Measurements from ENCODE around the gene QSOX2. TPM values are rescaled to one million over a fixed set of nuclear protein-coding genes. Genes with fewer than 3 reads are reported as not detected.

QSOX2 gene
- 22.4 TPM for polyA plus RNA-seq (2012; ENCODE audit: insufficient read depth, insufficient read length)

DNA sequence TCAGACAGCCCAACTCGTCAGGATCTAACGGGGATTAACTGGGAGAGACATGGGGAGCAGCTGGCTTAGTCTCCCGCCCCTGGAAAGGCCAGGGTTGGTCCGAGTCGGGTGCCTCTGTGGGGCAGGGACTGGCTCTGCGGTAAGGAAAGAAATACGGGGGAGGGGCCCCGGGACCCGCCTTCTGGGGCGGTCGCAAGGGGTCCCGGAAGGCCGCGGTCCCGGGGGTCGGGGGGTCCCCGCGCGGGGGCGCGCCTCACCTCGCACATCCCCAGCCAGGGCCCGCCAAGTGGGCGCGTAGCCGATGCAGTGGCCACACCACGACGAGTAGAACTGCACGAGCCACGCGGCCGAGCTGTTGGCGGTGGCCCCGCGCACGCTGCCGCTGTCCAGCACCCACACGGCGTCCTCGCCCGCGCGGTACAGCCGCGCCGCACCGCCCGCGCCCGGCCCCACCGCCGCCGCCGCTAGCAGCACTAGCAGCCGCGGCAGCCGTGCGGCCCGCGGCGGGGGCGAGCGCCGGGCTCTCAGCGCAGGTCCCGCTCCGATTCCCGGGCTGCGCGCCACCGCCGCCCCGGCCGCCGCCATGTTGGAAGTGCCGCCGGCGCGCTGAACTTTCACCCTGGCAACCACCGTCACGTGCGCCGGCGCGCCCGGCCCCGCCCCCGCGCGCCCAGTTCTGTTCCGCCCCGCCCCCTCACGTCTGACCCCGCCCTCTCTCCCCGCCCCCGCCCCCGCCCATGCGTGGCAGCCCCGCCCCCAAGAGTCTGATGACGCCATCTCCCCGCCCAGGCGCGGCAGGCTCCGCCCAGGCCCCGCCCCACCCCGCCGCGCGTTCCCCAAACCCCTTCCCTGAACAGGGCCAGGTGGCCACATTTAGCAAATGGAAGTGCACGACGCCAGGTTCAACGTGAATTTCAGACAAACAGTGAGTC, at the start of gene QSOX2:
QSOX2 (minus strand) TSS at position 594 of the 932 bp plus-strand sequence; CDS start at position 585, 9 bp downstream.
- H3K4me3 ChIP-seq (ENCODE audit: low read length) = peak within 1 kb of the TSS; percentile 88
- peak; percentile 52 for DNase-seq (ENCODE audit: low read depth, low spot score)

DNA sequence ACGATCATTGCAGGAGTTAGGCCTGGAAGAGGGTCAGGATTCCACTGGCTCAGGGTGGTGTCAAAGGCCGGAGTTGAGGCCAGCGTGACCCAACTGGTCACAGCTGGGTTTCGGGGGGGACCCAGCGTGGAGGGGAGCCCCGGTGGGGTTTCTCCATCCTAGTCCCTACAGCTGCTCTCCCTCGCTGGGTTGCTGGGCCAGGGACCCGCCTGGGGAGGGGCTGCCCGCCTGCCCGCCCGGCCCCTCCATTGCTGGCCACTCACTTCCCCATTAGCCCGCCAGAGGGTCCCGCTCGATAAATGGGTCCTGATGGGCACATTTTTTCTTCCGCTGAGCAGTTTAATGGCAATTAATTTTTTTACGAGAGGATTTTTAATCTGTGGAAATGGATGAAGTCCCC, 49.4 kb upstream of the QSOX2 start:
- H3K4me3 ChIP-seq (ENCODE audit: low read length) = no peak overlapping the region
- no peak for DNase-seq (ENCODE audit: low read depth, low spot score)

GRCh38 chr9:136294437-136294836, 48.8 kb upstream of the QSOX2 start:
- H3K4me3 ChIP-seq (ENCODE audit: low read length) = no peak overlapping the region
- DNase-seq (ENCODE audit: low read depth, low spot score) = no peak

GRCh38 chr9:136293476-136294077, 48.0 kb upstream of the QSOX2 start:
- no peak overlapping the region for H3K4me3 ChIP-seq (ENCODE audit: low read length)
- DNase-seq (ENCODE audit: low read depth, low spot score) = no peak

DNA sequence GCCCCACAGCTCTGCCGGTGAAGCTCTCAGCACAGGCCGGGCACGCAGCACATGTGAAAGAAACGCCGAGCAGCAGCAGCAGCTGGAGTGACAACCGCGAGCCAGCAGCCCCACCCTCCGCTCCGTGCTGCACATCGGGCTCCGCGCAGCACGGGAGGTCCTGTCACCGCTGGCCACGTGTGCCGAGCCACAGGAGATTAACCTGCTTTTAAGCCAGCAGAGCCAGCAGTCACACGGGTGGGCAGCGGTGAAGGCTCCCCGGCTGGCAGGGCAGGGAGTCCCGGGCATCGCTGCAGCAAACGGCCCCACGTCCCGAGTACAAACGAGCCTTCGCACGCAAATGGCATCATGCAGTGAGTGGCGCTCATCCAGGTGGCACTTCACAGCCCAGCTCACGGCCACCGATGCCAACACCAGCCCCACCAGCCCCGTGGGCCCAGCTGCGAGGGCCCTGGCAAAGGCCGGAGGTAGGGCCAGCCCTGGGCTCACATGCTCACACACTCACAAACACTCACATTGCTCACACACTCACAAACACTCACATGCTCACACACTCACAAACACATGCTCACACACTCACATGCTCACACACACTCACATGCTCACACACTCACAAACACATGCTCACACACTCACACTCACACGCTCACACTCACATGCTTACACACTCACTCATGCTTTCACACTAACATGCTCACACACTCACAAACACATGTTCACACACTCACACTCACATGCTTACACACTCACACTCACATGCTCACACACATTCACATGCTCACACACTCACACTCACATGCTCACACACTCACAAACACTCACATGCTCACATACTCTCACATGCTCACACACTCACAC, 47.2 kb upstream of the QSOX2 start:
- no peak for DNase-seq (ENCODE audit: low read depth, low spot score)
- H3K4me3 ChIP-seq (ENCODE audit: low read length) = no peak overlapping the region

DNA sequence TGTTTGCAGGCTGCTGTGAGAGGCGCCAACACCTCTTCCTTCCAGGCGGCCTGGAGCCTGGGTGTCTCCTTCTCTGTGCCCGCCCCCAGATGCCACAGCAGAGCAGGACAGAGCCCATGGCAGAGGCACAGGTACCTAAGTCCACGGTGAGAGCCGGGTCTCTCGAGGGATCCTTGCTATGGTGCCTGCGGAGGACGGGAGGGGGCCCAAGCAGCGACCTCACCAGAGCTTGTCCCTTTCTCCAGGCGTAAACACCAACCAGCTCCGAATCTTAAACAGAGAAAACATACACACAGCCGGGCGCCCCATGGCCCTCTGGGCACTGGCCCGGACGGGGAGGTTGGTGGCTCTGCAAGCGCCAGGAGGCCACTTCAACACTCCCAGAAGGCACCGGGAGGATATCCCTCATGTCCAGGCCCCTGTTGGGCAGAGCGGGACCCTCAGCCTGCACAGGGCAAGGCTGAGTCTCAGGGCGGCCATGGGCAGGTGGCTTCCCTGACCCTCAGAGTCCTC, 46.5 kb upstream of the QSOX2 start:
- no peak overlapping the region for H3K4me3 ChIP-seq (ENCODE audit: low read length)
- DNase-seq (ENCODE audit: low read depth, low spot score) = no peak

- no peak for DNase-seq (ENCODE audit: low read depth, low spot score)
- no peak overlapping the region for H3K4me3 ChIP-seq (ENCODE audit: low read length)
These were observed 45.9 kb upstream of the QSOX2 start for GRCh38 chr9:136291306-136292025.

DNA sequence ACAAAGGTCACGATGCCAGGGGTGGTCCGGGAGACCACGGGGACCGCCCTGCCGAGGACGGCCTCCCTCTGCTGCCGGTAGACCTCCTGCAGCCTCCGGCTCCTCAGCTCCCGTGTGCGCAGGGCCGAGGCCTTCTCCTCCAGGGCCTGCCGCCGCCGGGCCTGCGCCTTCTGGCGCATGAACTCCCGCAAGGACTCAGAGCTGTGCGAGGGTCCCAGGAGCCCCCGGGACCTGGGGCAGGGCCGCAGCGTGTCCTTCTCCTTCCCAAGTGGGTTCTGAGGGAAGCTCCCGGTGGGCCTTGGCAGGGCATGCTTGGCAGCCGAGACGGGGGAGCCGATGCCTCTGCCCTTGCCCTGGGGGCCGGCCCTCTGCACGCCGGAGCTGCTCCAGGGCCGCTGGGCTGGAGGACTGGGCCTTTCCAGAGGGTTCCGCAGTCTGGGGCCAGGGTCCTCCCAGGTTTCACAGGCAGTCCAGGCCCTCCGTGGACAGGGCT, 44.9 kb upstream of the QSOX2 start:
- DNase-seq (ENCODE audit: low read depth, low spot score) = no peak

GRCh38 chr9:136289651-136290507, 44.3 kb upstream of the QSOX2 start:
- no peak for DNase-seq (ENCODE audit: low read depth, low spot score)
- no peak overlapping the region for H3K4me3 ChIP-seq (ENCODE audit: low read length)

More for the DNA sequence above, 44.9 kb upstream of the QSOX2 start:
- H3K4me3 ChIP-seq (ENCODE audit: low read length) = no peak overlapping the region

- DNase-seq (ENCODE audit: low read depth, low spot score) = no peak
- no peak overlapping the region for H3K4me3 ChIP-seq (ENCODE audit: low read length)
These were observed 42.5 kb upstream of the QSOX2 start for GRCh38 chr9:136287960-136288753.

DNA sequence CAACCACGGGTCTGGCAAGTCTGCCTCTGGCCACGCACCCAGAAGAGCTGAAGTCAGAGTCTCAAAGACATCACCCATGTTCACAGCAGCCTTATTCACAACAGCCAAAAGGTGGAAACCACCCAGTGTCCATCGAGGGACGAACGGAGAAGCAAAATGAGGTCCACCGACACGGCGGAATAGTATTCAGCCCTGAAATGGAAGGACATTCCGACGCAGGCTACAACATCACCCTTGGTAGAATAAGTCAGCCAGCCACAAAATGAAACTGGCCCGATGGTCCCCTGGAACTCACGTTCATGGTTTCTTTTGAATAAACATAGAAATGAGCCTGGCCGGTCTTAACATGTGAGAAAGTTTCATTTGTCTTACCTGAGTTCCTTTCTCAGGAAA, 41.4 kb upstream of the QSOX2 start:
- no peak for DNase-seq (ENCODE audit: low read depth, low spot score)
- H3K4me3 ChIP-seq (ENCODE audit: low read length) = no peak overlapping the region

DNA sequence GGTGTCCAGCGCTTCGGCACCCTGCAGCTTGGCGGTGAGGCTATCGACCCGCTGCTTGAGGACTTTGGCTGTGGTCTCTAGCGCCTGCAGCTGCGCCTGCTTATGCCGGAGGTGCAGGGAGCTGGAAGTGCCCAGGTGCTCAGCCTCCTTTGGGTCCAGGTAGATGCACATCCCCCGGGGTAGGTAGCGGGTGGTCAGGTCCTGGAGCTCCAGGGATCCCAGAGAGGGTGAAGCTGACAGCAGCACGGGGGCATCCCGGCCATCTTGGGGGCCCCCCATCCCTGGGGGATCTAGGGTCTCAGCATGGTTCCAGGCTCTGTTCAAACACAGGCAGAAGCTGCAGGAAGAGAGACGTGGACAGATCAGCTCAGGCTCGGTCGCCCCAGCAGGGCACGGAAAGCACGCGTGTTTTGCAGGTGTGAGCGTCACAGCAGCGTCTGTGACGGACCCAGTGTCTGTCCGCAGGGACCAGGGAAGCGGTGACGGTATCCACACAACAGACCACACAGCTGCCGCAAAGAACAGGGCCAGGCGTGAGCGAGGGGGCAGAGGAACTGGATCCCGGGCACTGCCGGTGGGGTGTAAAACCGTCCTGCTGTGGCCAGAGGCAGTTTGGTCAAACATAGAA, 40.9 kb upstream of the QSOX2 start:
- H3K4me3 ChIP-seq (ENCODE audit: low read length) = no peak overlapping the region
- DNase-seq (ENCODE audit: low read depth, low spot score) = no peak

- no peak overlapping the region for H3K4me3 ChIP-seq (ENCODE audit: low read length)
- DNase-seq (ENCODE audit: low read depth, low spot score) = no peak
These were observed 40.1 kb upstream of the QSOX2 start for GRCh38 chr9:136285501-136286358.

DNA sequence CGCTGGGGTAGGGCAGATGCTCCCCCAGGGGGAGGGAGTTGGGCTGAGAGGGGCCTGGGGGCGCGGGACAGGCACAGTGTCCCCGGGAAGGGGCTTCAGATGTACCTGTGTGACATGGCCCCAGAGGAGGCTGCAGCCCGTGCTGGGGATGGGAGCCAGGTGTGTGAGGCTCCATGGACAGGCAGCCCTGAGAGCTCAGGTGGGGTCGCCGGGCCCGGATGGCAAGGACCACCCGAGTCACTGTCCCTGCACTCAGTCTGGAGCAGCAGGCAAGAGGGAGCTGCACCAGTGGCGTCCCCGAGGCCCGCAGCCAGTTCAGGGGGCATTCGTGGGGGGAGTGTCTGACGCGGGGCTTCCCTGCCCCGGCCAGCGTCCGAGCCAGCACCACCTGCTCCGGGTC, 39.3 kb upstream of the QSOX2 start:
- H3K4me3 ChIP-seq (ENCODE audit: low read length) = no peak overlapping the region

DNA sequence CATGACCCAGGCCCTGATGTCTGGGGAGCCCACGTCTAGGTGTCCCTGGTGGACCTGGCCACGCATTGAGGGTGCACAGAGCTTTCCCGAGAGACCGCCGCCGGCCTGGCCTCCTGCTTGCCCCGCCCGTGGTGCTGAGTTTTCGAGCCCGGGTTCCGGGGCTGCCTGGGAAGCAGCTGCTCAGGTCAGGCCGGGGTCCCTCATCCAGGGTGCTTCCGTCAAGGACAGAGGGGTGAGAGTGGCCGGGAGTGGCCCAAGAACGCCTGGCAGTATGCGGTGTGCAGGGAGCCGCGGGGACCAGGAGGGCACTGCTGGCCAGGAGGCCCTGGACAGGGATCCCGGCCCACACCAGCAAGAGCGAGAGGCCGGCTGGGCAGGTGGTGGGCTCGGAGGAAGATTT, 38.7 kb upstream of the QSOX2 start:
- H3K4me3 ChIP-seq (ENCODE audit: low read length) = no peak overlapping the region
- DNase-seq (ENCODE audit: low read depth, low spot score) = no peak

More for the DNA sequence above, 39.3 kb upstream of the QSOX2 start:
- DNase-seq (ENCODE audit: low read depth, low spot score) = no peak

Data from Jurkat, Clone E6-1 (cell line).